H9 (cell line): ENCODE results near the gene DCAF8. TPM values are rescaled to one million over a fixed set of nuclear protein-coding genes. Genes with fewer than 3 reads are reported as not detected.

ENCODE experiments used
- DNase-seq: peaks from one replicate; pipeline ENCODE4 v3.0.0-alpha.2; 2017
- H2AFZ ChIP-seq: one replicate; pipeline ENCODE4 v1.6.1; 2013; ENCODE audit warnings: mild to moderate bottlenecking, low read length, control low read depth, moderate library complexity
- H2AK5ac ChIP-seq: 2 replicates; pipeline ENCODE4 v1.6.1; 2013; ENCODE audit warnings: low read length, control low read depth, mixed read lengths; ENCODE audit not compliant: insufficient read length
- H2BK120ac ChIP-seq: one replicate; pipeline ENCODE4 v1.6.1; 2013; ENCODE audit warnings: low read depth, mild to moderate bottlenecking, low read length, control low read depth, inconsistent platforms; ENCODE audit not compliant: poor library complexity, severe bottlenecking
- H2BK12ac ChIP-seq: 2 replicates; pipeline ENCODE4 v1.6.1; 2013; ENCODE audit warnings: low read length, control low read depth, mixed read lengths, low read depth; ENCODE audit not compliant: insufficient read length
- H2BK15ac ChIP-seq: 2 replicates; pipeline ENCODE4 v1.6.1; 2013; ENCODE audit warnings: low read depth, low read length, control low read depth
- H2BK20ac ChIP-seq: one replicate; pipeline ENCODE4 v1.6.1; 2013; ENCODE audit warnings: low read depth, mild to moderate bottlenecking, low read length, control low read depth, inconsistent platforms; ENCODE audit not compliant: poor library complexity, severe bottlenecking
- H2BK5ac ChIP-seq: 2 replicates; pipeline ENCODE4 v1.6.1; 2013; ENCODE audit warnings: low read length, control low read depth, mixed read lengths; ENCODE audit not compliant: insufficient read length
- H3K14ac ChIP-seq: 2 replicates; pipeline ENCODE4 v1.6.1; 2013; ENCODE audit warnings: low read length, control low read depth; ENCODE audit not compliant: insufficient read depth
- H3K18ac ChIP-seq: 2 replicates; pipeline ENCODE4 v1.6.1; 2013; ENCODE audit warnings: low read depth, mild to moderate bottlenecking, mixed read lengths, low read length, control low read depth; ENCODE audit not compliant: insufficient read length
- H3K23ac ChIP-seq: 2 replicates; pipeline ENCODE4 v1.6.1; 2013; ENCODE audit warnings: low read length, control low read depth, mixed read lengths, low read depth; ENCODE audit not compliant: insufficient read length
- H3K23me2 ChIP-seq: 2 replicates; pipeline ENCODE4 v1.6.1; 2013; ENCODE audit warnings: low read depth, mild to moderate bottlenecking, mixed read lengths, low read length, control low read depth; ENCODE audit not compliant: insufficient read length, poor library complexity, severe bottlenecking
- H3K27ac ChIP-seq: 2 replicates; pipeline ENCODE4 v1.5.1; 2013; ENCODE audit warnings: low read length, control low read depth, mixed read lengths, low read depth; ENCODE audit not compliant: insufficient read length
- H3K27me3 ChIP-seq: 2 replicates; pipeline ENCODE4 v1.6.1; 2013; ENCODE audit warnings: low read length, control low read depth, inconsistent platforms; ENCODE audit not compliant: insufficient read depth
- H3K4ac ChIP-seq: 2 replicates; pipeline ENCODE4 v1.6.1; 2013; ENCODE audit warnings: low read depth, mild to moderate bottlenecking, control low read depth, inconsistent platforms, low read length, moderate library complexity
- H3K4me1 ChIP-seq: 2 replicates; pipeline ENCODE4 v1.6.1; 2013; ENCODE audit warnings: low read length, control low read depth, inconsistent platforms; ENCODE audit not compliant: insufficient read depth
- H3K4me2 ChIP-seq: 2 replicates; pipeline ENCODE4 v1.6.1; 2013; ENCODE audit warnings: low read length, control low read depth, mixed read lengths; ENCODE audit not compliant: insufficient read length, insufficient read depth
- H3K56ac ChIP-seq: 2 replicates; pipeline ENCODE4 v1.6.1; 2013; ENCODE audit warnings: low read depth, mild to moderate bottlenecking, mixed read lengths, low read length, control low read depth; ENCODE audit not compliant: insufficient read length
- H3K79me1 ChIP-seq: 2 replicates; pipeline ENCODE4 v1.6.1; 2013; ENCODE audit warnings: low read depth, mild to moderate bottlenecking, moderate library complexity, low read length, control low read depth, inconsistent platforms; ENCODE audit not compliant: insufficient read depth, poor library complexity, severe bottlenecking
- H3K79me2 ChIP-seq: 2 replicates; pipeline ENCODE4 v1.6.1; 2013; ENCODE audit warnings: low read length, control low read depth, inconsistent platforms; ENCODE audit not compliant: insufficient read depth
- H3K9ac ChIP-seq: 2 replicates; pipeline ENCODE4 v1.6.1; 2013; ENCODE audit warnings: low read length, control low read depth, mixed read lengths; ENCODE audit not compliant: insufficient read length; ENCODE audit errors: extremely low read depth
- H3K9me3 ChIP-seq: one replicate; pipeline ENCODE4 v1.6.1; 2013; ENCODE audit warnings: low read depth, low read length, inconsistent platforms; ENCODE audit not compliant: control insufficient read depth
- H3T11ph ChIP-seq: one replicate; pipeline ENCODE4 v1.6.1; 2013; ENCODE audit warnings: mild to moderate bottlenecking, low read length, control low read depth, inconsistent platforms
- H4K20me1 ChIP-seq: one replicate; pipeline ENCODE4 v1.6.1; 2013; ENCODE audit not compliant: control insufficient read depth, insufficient read length, insufficient read depth
- H4K5ac ChIP-seq: 2 replicates; pipeline ENCODE4 v1.6.1; 2013; ENCODE audit warnings: low read depth, mild to moderate bottlenecking, mixed read lengths, low read length, control low read depth; ENCODE audit not compliant: insufficient read length
- H4K8ac ChIP-seq: replicated peaks from 2 replicates; pipeline ENCODE4 v1.6.1; 2013; ENCODE audit warnings: low read length, control low read depth, mixed read lengths, low read depth; ENCODE audit not compliant: insufficient read length
- H4K91ac ChIP-seq: 2 replicates; pipeline ENCODE4 v1.6.1; 2013; ENCODE audit warnings: low read depth, mild to moderate bottlenecking, moderate library complexity, mixed read lengths, low read length, control low read depth; ENCODE audit not compliant: insufficient read length
- H3K27ac Mint-ChIP-seq, 3 experiments: 2 replicates in 2 of 3; 3 replicates in 1 of 3; pipeline ENCODE4 v1.8.0; 2020 to 2021; ENCODE audit warnings: mixed read lengths in 3 of 3, mild to moderate bottlenecking in 1 of 3, moderate library complexity in 1 of 3
- H3K27me3 Mint-ChIP-seq: 2 replicates; pipeline ENCODE4 v1.8.0; 2021; ENCODE audit warnings: low read depth, mild to moderate bottlenecking, moderate library complexity, mixed read lengths
- H3K36me3 Mint-ChIP-seq, 3 experiments: 2 replicates in 2 of 3; 3 replicates in 1 of 3; pipeline ENCODE4 v1.8.0; 2020 to 2021; ENCODE audit warnings: low read depth in 3 of 3, mixed read lengths in 3 of 3; ENCODE audit not compliant: insufficient read depth in 1 of 3
- H3K4me1 Mint-ChIP-seq, 2 experiments: 2 replicates each; pipeline ENCODE4 v1.8.0; 2020; ENCODE audit warnings: mixed read lengths in 2 of 2
- H3K4me3 Mint-ChIP-seq, 2 experiments: 2 replicates in 1 of 2; 3 replicates in 1 of 2; pipeline ENCODE4 v1.8.0; 2020 to 2021; ENCODE audit warnings: mild to moderate bottlenecking in 2 of 2, mixed read lengths in 2 of 2, moderate library complexity in 1 of 2
- H3K9me3 Mint-ChIP-seq, 2 experiments: 2 replicates in 1 of 2; 3 replicates in 1 of 2; pipeline ENCODE4 v1.8.0; 2020; ENCODE audit warnings: mild to moderate bottlenecking in 2 of 2, mixed read lengths in 2 of 2, moderate library complexity in 1 of 2
- CTCF ChIP-seq: fragments of 200-600 bp; sonication (generic); conservative IDR thresholded peaks from 3 replicates; pipeline ENCODE4 v1.8.0; 2021; ENCODE audit warnings: antibody characterized with exemption, mild to moderate bottlenecking
- WGBS: extraction: QIAGEN DNeasy Blood & Tissue Kit; methylation state at CpG from one replicate; pipeline ENCODE4 v1.1.7; 2013; ENCODE audit warnings: missing lambda C conversion rate, low lambda C conversion rate, mixed read lengths; ENCODE audit not compliant: insufficient read length; ENCODE audit errors: extremely low coverage; 5-methylcytosine and 5-hydroxymethylcytosine counted together
- total RNA-seq: library from RNA; stranded (reverse); gene quantifications from 2 replicates; pipeline ENCODE4 v1.2.1, GENCODE V29; 2021

Gene DCAF8
- total RNA-seq, 1 experiment from 2014 or later = 106 TPM

GRCh38 chr1:160206421-160207117 is 55.8 kb downstream of the DCAF8 start:
- Histone ChIP-seq H2BK20ac (no peak overlapping the region), H4K20me1 (no peaks in the 10 kb centered on the region), H3K18ac (no peak overlapping the region), H3K14ac (no peak overlapping the region), H3K79me1 (no peaks in the 10 kb centered on the region), H3T11ph (no peak overlapping the region), H3K9me3 (no peaks in the 10 kb centered on the region), H3K56ac (no peak overlapping the region), H3K4ac (no peak overlapping the region), H4K5ac (no peak overlapping the region), H2AK5ac (no peak overlapping the region), H3K4me2 (peak overlapping the region; percentile 56), H2BK15ac (no peak overlapping the region), H3K79me2 (no peaks in the 10 kb centered on the region), H2AFZ (no peak overlapping the region), H4K91ac (no peak overlapping the region), H2BK5ac (no peak overlapping the region), H2BK120ac (no peak overlapping the region), H4K8ac (no peak overlapping the region), H3K23ac (no peak overlapping the region), H3K9ac (no peak overlapping the region), H3K4me1 (peaks cover 24% of the 10 kb centered on the region; the same call in 1 of the 2 replicates), H3K27ac (no peak overlapping the region), H3K27me3 (no peaks in the 10 kb centered on the region), H3K23me2 (peaks cover 9% of the 10 kb centered on the region), H2BK12ac (no peak overlapping the region)
- Mint-ChIP-seq H3K27ac (peak overlapping the region in 1 of 3 experiments; percentile 71; a peak in 4 of 7 replicates), H3K4me3 (peak overlapping the region; percentile 91), H3K4me1 (peaks cover 62 to 65% of the 10 kb centered on the region in 2 experiments), H3K9me3 (no peaks in the 10 kb centered on the region), H3K27me3 (no peaks in the 10 kb centered on the region), H3K36me3 (peaks cover 8 to 45% (median 12%) of the 10 kb centered on the region in 3 experiments; a peak in 6 of 7 replicates)
- no CpG with 5 or more reads among the region's 9 CpGs for WGBS
- DNase-seq = peak; percentile 57
- TF ChIP-seq CTCF = no peak
